ENCODE data around the gene UBE2D2.

DNA sequence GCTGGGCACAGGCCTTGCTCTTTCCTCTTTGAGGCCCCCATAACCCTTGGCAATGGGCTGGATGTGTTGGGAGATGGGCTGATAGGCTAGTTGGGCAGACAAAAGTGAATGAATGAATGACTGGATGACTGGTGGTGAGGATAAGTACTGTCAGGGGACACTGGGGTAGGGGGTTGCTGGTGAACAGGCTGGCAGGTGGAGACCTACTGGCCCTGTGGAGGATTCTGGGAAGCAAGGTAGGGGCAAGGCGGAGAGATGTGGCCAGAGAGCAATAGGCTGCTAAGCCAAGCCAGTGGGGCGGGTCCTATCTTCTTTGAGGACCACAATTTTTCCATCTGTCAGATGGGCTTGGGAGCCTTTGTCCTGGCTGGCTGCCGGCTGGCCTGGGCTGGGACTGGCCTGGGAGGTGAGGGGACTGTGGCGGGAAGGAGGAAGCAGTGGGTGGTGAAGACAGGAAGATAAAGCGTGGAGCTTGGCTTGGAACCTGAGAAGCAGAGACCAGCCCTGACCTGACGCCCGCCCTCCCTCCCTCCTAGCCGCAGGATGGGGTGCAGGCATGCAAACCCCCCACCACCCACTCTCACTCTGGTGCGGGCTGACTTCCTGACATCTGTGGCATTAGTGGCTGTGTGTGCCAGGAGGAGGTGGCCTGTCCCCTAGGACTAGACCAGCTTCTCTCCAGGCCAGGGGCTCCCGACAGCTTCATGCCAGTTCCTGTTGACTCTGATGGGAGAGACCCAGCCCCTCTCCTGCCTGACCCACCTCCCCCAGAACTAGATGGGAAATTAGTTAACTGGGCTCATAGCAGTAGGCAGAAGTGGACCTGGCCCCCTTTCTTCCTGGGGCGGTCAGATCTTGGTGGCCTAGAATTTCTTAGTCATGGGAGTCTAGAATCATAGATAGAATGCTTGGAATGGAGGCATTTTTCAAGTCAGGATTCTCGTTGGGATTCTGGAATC lies 96.5 kb downstream of the UBE2D2 start:
- peak; percentile 40; the same call in 1 of the 2 replicates for TF ChIP-seq POLR2AphosphoS5 (IDR thresholded peaks at IDR 0.05; ENCODE audit: low read depth)
- TF ChIP-seq, protein P1, sequence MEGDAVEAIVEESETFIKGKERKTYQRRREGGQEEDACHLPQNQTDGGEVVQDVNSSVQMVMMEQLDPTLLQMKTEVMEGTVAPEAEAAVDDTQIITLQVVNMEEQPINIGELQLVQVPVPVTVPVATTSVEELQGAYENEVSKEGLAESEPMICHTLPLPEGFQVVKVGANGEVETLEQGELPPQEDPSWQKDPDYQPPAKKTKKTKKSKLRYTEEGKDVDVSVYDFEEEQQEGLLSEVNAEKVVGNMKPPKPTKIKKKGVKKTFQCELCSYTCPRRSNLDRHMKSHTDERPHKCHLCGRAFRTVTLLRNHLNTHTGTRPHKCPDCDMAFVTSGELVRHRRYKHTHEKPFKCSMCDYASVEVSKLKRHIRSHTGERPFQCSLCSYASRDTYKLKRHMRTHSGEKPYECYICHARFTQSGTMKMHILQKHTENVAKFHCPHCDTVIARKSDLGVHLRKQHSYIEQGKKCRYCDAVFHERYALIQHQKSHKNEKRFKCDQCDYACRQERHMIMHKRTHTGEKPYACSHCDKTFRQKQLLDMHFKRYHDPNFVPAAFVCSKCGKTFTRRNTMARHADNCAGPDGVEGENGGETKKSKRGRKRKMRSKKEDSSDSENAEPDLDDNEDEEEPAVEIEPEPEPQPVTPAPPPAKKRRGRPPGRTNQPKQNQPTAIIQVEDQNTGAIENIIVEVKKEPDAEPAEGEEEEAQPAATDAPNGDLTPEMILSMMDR (IDR thresholded peaks at IDR 0.05; ENCODE audit: insufficient read depth, low read length) = no peak
- TF ChIP-seq SPI1 (IDR thresholded peaks at IDR 0.05; ENCODE audit: borderline replicate concordance, low read depth) = no peak

Data from HL-60 (cell line).